ENCODE results near the gene AFF1. TPM values are rescaled to one million over a fixed set of nuclear protein-coding genes. Genes with fewer than 3 reads are reported as not detected.

The AFF1 gene
- total RNA-seq, 4 donors from 2014 or later: 90.1 to 132 (median 101) TPM

DNA sequence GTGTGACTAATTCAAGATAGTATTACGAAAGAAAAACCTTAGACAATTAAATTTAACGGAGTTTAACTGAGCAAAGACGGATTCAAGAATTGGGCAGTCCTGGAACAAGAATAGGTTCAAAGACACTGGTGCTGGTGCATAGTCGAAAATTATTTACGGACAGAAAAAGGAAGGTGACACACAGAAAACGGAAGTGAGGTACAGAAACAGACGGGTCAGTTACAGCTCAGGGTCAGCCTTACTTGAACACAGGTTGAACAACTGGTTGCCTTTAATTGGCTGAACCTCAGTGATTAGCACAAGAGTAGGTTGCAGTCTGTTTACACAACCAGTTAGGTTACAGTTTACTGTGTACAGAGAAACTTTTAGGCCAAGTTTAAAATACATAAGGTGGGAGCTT, 254.1 kb downstream of the AFF1 start:
- TF ChIP-seq, protein P1, sequence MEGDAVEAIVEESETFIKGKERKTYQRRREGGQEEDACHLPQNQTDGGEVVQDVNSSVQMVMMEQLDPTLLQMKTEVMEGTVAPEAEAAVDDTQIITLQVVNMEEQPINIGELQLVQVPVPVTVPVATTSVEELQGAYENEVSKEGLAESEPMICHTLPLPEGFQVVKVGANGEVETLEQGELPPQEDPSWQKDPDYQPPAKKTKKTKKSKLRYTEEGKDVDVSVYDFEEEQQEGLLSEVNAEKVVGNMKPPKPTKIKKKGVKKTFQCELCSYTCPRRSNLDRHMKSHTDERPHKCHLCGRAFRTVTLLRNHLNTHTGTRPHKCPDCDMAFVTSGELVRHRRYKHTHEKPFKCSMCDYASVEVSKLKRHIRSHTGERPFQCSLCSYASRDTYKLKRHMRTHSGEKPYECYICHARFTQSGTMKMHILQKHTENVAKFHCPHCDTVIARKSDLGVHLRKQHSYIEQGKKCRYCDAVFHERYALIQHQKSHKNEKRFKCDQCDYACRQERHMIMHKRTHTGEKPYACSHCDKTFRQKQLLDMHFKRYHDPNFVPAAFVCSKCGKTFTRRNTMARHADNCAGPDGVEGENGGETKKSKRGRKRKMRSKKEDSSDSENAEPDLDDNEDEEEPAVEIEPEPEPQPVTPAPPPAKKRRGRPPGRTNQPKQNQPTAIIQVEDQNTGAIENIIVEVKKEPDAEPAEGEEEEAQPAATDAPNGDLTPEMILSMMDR (IDR thresholded peaks at IDR 0.05; ENCODE audit: low read depth): no peak

Other genes starting within 250 kb of the AFF1 start
- 10 to 100 TPM in 3 of 4 donors, 1 to 10 TPM in 1; 4.4 to 16.4 (median 13.8) TPM for gene SLC10A6, start 85.6 kb upstream of the AFF1 start, total RNA-seq
- gene C4orf36, start 42.6 kb upstream of the AFF1 start, total RNA-seq: 1 to 10 TPM in 1 of 4 donors, under 1 TPM in 1, not detected in 2; 0.88 to 5.8 TPM